Measurements from ENCODE around the gene RBM6. TPM values are rescaled to one million over a fixed set of nuclear protein-coding genes. Genes with fewer than 3 reads are reported as not detected.

The RBM6 gene
- total RNA-seq, 6 donors from 2014 or later = 67.9 to 380 (median 123) TPM

- ATAC-seq (ENCODE audit: low FRiP score in 2 of 2) (no peak), DNase-seq (peak in 1 of 2 donors; percentile 73)
- Histone ChIP-seq H3K9me3 (no peaks in the 10 kb centered on the region), H3K27ac (no peak overlapping the region), H3K4me1 (peaks cover 12 to 13% (median 12%) of the 10 kb centered on the region in 4 donors), H3K4me3 (no peak overlapping the region), H3K36me3 (peaks cover 0 to 41% (median 23%) of the 10 kb centered on the region in 4 donors), H3K27me3 (no peaks in the 10 kb centered on the region)
- WGBS, 2 donors = 86 to 87% methylated on average over 44 to 48 of the region's 48 CpGs
- TF ChIP-seq POLR2A (IDR thresholded peaks at IDR 0.05) = no peak
- no peak for TF ChIP-seq EP300 (IDR thresholded peaks at IDR 0.05)
- TF ChIP-seq POLR2AphosphoS5 (IDR thresholded peaks at IDR 0.05) = no peak
- TF ChIP-seq, protein P1, sequence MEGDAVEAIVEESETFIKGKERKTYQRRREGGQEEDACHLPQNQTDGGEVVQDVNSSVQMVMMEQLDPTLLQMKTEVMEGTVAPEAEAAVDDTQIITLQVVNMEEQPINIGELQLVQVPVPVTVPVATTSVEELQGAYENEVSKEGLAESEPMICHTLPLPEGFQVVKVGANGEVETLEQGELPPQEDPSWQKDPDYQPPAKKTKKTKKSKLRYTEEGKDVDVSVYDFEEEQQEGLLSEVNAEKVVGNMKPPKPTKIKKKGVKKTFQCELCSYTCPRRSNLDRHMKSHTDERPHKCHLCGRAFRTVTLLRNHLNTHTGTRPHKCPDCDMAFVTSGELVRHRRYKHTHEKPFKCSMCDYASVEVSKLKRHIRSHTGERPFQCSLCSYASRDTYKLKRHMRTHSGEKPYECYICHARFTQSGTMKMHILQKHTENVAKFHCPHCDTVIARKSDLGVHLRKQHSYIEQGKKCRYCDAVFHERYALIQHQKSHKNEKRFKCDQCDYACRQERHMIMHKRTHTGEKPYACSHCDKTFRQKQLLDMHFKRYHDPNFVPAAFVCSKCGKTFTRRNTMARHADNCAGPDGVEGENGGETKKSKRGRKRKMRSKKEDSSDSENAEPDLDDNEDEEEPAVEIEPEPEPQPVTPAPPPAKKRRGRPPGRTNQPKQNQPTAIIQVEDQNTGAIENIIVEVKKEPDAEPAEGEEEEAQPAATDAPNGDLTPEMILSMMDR (IDR thresholded peaks at IDR 0.05) = no peak
Observed at GRCh38 chr3:49910409-49911123, 29.4 kb upstream of the RBM6 start.

- TF ChIP-seq POLR2A (IDR thresholded peaks at IDR 0.05) = no peak
- no peak for TF ChIP-seq EP300 (IDR thresholded peaks at IDR 0.05)
- no peaks in the 10 kb centered on the region for H3K27me3 ChIP-seq
- H3K4me1 ChIP-seq = peaks cover 7 to 8% (median 7%) of the 10 kb centered on the region in 4 donors
- H3K36me3 ChIP-seq = peaks cover 0 to 41% (median 23%) of the 10 kb centered on the region in 4 donors
- ATAC-seq (ENCODE audit: low FRiP score in 2 of 2) = no peak
- no peak for DNase-seq
- WGBS, 2 donors = 100% methylated on average over 2 of the region's 2 CpGs
- H3K4me3 ChIP-seq = no peak overlapping the region
- no peaks in the 10 kb centered on the region for H3K9me3 ChIP-seq
- no peak overlapping the region for H3K27ac ChIP-seq
Observed at GRCh38 chr3:49911124-49911420, 28.9 kb upstream of the RBM6 start.

- Histone ChIP-seq H3K27ac (no peak overlapping the region), H3K4me3 (no peak overlapping the region), H3K27me3 (no peaks in the 10 kb centered on the region), H3K9me3 (no peaks in the 10 kb centered on the region), H3K36me3 (peaks cover 0 to 41% (median 23%) of the 10 kb centered on the region in 4 donors), H3K4me1 (peaks cover 1 to 5% (median 2%) of the 10 kb centered on the region in 4 donors)
- 93 to 94% methylated on average over 4 to 15 of the region's 15 CpGs for WGBS, 2 donors
- TF ChIP-seq EP300 (IDR thresholded peaks at IDR 0.05) (no peak), POLR2AphosphoS5 (IDR thresholded peaks at IDR 0.05) (no peak), POLR2A (IDR thresholded peaks at IDR 0.05) (no peak)
- TF ChIP-seq, protein P1 (IDR thresholded peaks at IDR 0.05) = no peak
- ATAC-seq (ENCODE audit: low FRiP score in 2 of 2) (no peak), DNase-seq (peak in 1 of 2 donors; percentile 64)
Observed at GRCh38 chr3:49911611-49912010, 28.3 kb upstream of the RBM6 start.

DNA sequence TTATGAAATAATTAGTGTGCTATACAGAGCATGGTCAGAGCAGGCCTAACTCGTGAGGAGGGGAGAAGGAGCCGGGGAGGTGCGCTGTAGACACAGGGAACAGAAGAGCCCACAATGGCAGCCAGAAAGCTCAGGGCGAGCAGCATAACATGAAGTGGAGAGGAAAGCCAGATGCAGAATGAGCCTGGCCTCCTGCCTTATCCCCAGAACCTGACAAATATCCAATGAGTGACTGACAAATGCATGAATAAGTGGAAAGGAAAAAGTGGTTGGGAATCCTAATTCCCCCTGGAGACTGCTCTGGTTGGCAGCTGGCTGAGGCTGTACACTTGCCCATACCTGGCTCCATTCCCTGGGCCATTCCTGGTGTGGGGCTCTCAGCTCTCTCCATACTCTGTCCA lies 27.1 kb upstream of the RBM6 start:
- H3K36me3 ChIP-seq = peaks cover 0 to 41% (median 23%) of the 10 kb centered on the region in 4 donors
- H3K4me1 ChIP-seq = peaks cover 0 to 4% (median 1%) of the 10 kb centered on the region in 4 donors
- DNase-seq (no peak), ATAC-seq (ENCODE audit: low FRiP score in 2 of 2) (no peak)
- 97 to 99% methylated on average over 4 of the region's 4 CpGs for WGBS, 2 donors
- TF ChIP-seq, protein P1 (IDR thresholded peaks at IDR 0.05) = no peak
- H3K27ac ChIP-seq = no peak overlapping the region
- no peaks in the 10 kb centered on the region for H3K27me3 ChIP-seq
- H3K4me3 ChIP-seq = no peak overlapping the region
- H3K9me3 ChIP-seq = no peaks in the 10 kb centered on the region

- TF ChIP-seq POLR2A (IDR thresholded peaks at IDR 0.05) = no peak
- TF ChIP-seq POLR2AphosphoS5 (IDR thresholded peaks at IDR 0.05) = no peak
- TF ChIP-seq, protein P1 (IDR thresholded peaks at IDR 0.05) = no peak
- TF ChIP-seq EP300 (IDR thresholded peaks at IDR 0.05) = no peak
- H3K27ac ChIP-seq = no peak overlapping the region
- no peak for ATAC-seq (ENCODE audit: low FRiP score in 2 of 2)
- DNase-seq = no peak
- 48 to 62% methylated on average over 2 of the region's 2 CpGs for WGBS, 2 donors
- H3K4me1 ChIP-seq = peaks cover 0 to 4% (median 1%) of the 10 kb centered on the region in 4 donors
- H3K36me3 ChIP-seq = peaks cover 0 to 28% (median 15%) of the 10 kb centered on the region in 4 donors
- H3K4me3 ChIP-seq = no peak overlapping the region
- H3K9me3 ChIP-seq = no peaks in the 10 kb centered on the region
- no peaks in the 10 kb centered on the region for H3K27me3 ChIP-seq
Observed at GRCh38 chr3:49914906-49915305, 25.0 kb upstream of the RBM6 start.

Measured in upper lobe of left lung (tissue), 6 donors.